ENCODE data around the gene PARK7.

PARK7 gene

DNA sequence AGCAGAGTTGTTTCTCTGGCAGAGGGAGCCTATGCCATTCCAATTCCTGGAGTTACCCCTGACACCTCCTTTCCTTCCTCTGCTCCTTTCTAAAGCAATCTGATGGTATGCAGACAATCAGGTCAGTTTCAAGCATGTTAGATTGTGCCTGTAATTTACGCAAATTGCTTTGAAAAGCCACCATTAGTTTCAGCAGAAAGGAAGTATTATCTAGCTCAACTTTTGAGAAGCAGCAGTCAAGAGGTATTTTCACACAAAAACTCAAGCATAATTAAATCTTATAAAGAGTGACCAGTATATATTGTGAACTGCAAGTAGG lies 62.4 kb downstream of the PARK7 start:
- Mint-ChIP-seq H3K36me3 (peaks cover 2% of the 10 kb centered on the region), H3K27me3 (peaks cover 12% of the 10 kb centered on the region), H3K4me1 (peaks cover 11% of the 10 kb centered on the region), H3K4me3 (no peak overlapping the region), H3K27ac (no peak overlapping the region), H3K9me3 (no peaks in the 10 kb centered on the region)
- DNase-seq (ENCODE audit: low spot score in 2 of 2) (no peak), ATAC-seq (ENCODE audit: low read depth) (no peak)

DNA sequence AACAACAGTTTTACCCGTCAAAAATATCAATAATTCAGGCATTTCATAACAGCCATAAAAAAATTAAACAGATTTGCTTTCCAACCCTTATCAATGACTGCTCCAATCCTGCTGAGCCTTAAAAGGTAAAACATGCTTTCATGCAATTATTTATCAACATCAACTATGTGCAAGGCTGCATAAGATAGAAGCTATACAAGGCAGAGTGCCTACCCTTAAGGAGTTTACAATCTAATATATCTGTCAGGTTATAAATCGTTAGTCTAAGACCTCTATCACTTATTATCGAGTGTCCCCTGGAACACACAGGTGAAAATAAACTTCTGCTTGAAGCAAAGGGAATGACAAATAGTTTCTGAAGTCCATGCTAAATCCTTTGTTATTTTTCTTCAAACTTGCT lies 62.8 kb downstream of the PARK7 start:
- Mint-ChIP-seq H3K4me1 (peaks cover 11% of the 10 kb centered on the region), H3K36me3 (peaks cover 2% of the 10 kb centered on the region), H3K27me3 (peaks cover 10% of the 10 kb centered on the region), H3K27ac (no peak overlapping the region), H3K9me3 (no peaks in the 10 kb centered on the region), H3K4me3 (no peak overlapping the region)
- no peak for DNase-seq (ENCODE audit: low spot score in 2 of 2)
- no peak for ATAC-seq (ENCODE audit: low read depth)

DNA sequence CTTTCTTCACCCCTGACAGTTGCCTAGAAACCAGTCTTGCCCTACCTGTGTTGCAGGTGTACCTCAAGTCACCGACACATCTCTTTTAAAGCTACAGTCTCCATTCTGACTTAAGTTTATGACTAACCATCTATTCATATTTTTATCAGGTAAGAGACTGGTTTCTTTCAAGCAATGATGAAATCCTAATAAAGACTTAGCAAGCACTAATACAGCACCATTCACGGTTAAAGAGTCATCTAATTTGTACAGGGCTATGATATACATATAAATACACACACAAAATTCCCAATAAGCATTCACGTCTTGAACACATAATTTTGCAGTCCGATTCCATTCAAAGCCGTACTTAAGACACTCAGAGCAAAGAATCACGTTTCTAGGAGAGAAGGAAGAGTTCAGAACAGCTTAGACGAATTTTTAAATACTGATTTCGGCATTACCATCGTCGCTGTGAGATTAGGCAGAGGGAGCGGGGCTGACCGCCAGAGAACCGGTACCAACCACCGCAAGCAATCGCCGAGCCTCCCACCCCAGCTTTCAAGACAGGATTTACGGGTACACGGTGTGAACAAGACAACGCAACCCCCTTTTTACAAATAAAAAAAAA lies 63.7 kb downstream of the PARK7 start:
- ATAC-seq (ENCODE audit: low read depth): no peak
- Mint-ChIP-seq H3K4me1 (peaks cover 11% of the 10 kb centered on the region), H3K36me3 (peaks cover 2% of the 10 kb centered on the region), H3K9me3 (no peaks in the 10 kb centered on the region), H3K27me3 (peaks cover 10% of the 10 kb centered on the region), H3K4me3 (peak overlapping the region; percentile 82), H3K27ac (peak overlapping the region; percentile 56)
- DNase-seq (ENCODE audit: low spot score in 2 of 2): no peak

DNA sequence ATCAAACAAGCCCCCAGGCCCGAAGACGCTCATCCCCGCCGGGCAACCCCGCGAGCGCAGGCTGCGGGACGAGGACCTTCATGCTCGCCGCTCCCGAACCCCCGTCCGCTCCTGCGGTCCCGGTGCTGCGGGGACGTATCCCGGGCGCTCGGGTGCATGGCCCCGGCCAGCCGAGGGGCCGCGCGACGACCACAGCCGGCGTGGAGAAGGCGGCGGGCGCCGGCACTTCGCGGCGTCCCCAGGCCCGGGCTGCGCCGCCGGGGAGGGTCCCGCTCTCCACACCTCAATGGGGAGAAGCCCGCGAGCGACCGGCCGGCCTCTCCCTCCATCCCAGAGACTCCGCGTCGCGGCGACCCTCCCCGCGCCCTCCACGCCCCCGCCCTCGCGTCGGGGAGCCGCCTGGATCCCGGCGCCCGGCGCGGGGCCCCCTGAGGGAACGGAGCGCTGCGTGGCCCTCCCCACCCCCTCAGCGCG lies 64.2 kb downstream of the PARK7 start:
- Mint-ChIP-seq H3K4me1 (peaks cover 11% of the 10 kb centered on the region), H3K36me3 (peaks cover 2% of the 10 kb centered on the region), H3K27me3 (peaks cover 10% of the 10 kb centered on the region), H3K27ac (peak overlapping the region; percentile 56), H3K4me3 (peak overlapping the region; percentile 82), H3K9me3 (no peaks in the 10 kb centered on the region)
- peak; percentile 12 for ATAC-seq (ENCODE audit: low read depth)
- peak in 1 of 2 donors; percentile 41 for DNase-seq (ENCODE audit: low spot score in 2 of 2)

DNA sequence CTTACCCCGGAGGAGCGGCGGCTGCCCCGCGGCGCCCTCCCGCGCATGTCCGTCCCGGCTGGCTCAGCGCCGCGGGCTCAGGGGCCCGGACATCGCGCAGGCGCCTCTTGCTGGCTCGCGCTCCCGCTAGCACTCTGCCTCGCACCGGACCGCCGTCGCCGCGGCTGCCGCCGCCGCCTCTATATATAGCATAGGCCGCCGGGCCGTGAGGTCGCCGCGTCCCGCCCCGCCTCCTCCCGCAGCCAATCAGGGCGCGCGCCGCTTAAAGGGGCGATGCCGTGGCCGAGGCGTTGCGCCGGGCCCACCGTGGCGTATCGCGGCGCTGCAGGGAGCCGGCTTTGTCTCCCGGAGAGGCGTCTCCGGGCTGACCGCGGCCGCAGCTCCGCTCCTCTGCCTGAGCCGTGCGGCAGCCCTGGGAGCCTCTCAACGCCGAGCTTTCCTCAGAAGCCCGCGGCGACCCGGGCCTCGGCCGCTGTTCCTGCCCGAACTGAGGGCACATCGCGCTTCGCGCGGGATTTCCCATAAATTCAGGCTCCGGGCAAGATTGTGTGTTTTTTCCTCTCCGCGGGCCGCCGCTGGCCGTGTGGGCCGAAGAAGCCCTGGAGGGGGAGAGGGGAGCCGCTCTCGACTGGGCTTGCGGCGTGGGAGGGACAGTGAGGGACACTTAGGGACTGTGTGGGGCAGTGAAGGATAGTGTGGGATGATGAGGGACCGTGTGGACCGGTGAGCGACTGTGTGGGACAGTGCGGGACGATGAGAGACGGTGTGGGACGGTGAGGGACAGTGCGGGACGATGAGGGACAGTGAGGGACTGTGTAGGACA lies 64.9 kb downstream of the PARK7 start, which contains the start of gene ERRFI1:
ERRFI1 (minus strand) TSS at position 157 of the 823 bp plus-strand sequence. CDS start 10,690 bp downstream, outside the sequence.
- ATAC-seq (ENCODE audit: low read depth): peak; percentile 96

DNA sequence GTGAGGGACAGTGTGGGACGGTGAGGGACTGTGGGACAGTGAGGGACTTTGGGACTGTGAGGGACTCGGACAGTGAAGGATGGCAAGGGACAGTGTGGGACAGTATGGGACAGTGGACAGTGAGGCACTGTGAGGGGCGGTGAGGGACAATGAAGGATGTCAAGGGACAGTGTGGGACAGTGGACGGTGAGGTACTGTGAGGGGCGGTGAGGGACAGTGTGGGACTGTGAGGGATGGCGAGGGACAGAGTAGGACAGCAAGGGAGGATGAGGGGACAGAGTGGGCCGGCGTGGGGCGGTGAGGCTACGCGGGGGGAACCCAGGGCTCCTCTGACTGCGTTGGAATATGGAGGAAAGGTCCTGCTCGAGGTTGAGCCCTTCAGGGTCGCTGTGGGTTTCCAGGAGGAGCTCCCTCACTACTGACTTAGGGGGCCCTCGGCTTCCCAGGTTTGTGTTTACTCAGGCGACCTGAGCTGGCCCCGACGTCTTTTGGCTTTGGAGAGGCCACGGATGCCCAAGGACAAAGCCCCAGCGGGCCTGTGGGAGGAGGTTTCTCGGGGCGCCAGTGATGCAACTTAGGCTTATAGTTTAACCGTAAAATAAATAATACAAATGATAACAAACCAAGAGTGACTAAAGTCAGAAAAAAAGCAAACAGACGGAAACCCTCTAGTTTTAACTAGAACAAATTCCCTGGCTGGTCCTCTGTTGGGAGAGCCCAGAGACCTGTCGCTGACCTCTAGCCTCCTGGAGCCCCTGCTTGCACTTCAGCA lies 65.7 kb downstream of the PARK7 start:
- H3K9me3 Mint-ChIP-seq: no peaks in the 10 kb centered on the region
- DNase-seq (ENCODE audit: low spot score in 2 of 2): no peak
- no peak for ATAC-seq (ENCODE audit: low read depth)
- H3K36me3 Mint-ChIP-seq: peaks cover 2% of the 10 kb centered on the region
- peaks cover 11% of the 10 kb centered on the region for H3K4me1 Mint-ChIP-seq
- peak overlapping the region; percentile 70 for H3K4me3 Mint-ChIP-seq
- H3K27ac Mint-ChIP-seq: no peak overlapping the region
- H3K27me3 Mint-ChIP-seq: peaks cover 10% of the 10 kb centered on the region

More for the DNA sequence above, 64.9 kb downstream of the PARK7 start, which contains the start of gene ERRFI1:
- Mint-ChIP-seq H3K36me3 (peaks cover 2% of the 10 kb centered on the region), H3K27ac (peak within 1 kb of the TSS; percentile 56), H3K4me3 (peak within 1 kb of the TSS; percentile 82), H3K4me1 (peaks cover 11% of the 10 kb centered on the region), H3K27me3 (peaks cover 10% of the 10 kb centered on the region), H3K9me3 (no peaks in the 10 kb centered on the region)
- DNase-seq (ENCODE audit: low spot score in 2 of 2): peak; percentile 79 to 85

DNA sequence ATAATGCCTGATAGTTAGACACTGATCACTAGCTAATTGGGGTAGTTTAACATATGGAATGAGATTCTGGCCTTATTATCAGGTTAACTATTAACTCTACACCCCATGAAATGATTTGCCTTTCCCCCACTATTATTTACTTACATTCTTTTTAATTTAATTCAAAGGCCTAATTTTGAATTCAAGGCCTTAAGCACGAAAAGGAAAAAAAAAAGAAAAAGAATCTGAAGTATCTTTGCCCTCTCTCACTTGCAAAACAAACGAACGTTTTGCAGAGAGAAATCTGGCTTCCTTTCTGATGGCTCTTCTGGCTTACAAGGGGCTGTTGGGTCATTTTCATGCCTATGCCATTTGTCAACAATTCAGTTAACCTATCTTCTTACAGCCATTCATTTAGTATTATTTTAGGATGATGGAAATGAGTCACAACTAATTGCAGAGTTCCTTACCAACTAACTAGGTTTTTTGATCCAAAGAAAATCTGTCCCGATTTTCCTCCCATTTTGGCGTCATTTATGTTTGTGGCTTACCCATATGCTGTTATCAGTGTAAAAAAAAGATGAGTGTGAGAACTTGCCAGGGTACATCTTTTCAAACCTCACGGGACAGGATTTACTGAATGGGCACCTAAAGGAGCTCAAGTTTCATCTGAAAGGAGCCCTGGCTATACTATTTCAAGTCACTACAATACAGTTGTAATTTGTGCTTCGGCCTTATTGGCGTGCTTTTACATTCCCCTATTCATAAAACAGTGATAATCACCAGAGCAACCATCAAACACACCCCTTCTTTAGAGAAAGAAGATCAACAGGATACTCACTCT lies 66.4 kb downstream of the PARK7 start:
- ATAC-seq (ENCODE audit: low read depth) (no peak), DNase-seq (ENCODE audit: low spot score in 2 of 2) (no peak)
- H3K9me3 Mint-ChIP-seq: no peaks in the 10 kb centered on the region
- peaks cover 10% of the 10 kb centered on the region for H3K27me3 Mint-ChIP-seq
- peaks cover 2% of the 10 kb centered on the region for H3K36me3 Mint-ChIP-seq
- no peak overlapping the region for H3K27ac Mint-ChIP-seq
- no peak overlapping the region for H3K4me3 Mint-ChIP-seq
- H3K4me1 Mint-ChIP-seq: peaks cover 11% of the 10 kb centered on the region

DNA sequence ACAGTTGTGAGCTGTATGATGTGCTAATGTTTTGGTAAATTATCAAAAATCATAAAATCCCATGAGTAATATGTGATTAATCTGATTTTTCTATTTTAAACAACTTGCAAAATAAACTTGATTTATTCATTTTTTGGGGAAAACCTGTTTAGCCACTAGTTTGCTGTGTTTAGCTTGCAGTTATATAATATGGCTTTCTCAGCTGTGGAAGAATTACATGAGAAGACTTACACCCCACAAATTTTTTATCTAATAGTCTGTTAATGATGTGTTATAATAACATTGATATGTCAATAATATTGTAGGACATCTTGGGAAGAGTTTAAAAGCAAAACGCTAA lies 67.0 kb downstream of the PARK7 start:
- no peak overlapping the region for H3K27ac Mint-ChIP-seq
- DNase-seq (ENCODE audit: low spot score in 2 of 2) (no peak), ATAC-seq (ENCODE audit: low read depth) (no peak)
- H3K36me3 Mint-ChIP-seq: peaks cover 2% of the 10 kb centered on the region
- H3K4me3 Mint-ChIP-seq: no peak overlapping the region
- H3K27me3 Mint-ChIP-seq: peaks cover 12% of the 10 kb centered on the region
- H3K9me3 Mint-ChIP-seq: no peaks in the 10 kb centered on the region
- peaks cover 11% of the 10 kb centered on the region for H3K4me1 Mint-ChIP-seq

DNA sequence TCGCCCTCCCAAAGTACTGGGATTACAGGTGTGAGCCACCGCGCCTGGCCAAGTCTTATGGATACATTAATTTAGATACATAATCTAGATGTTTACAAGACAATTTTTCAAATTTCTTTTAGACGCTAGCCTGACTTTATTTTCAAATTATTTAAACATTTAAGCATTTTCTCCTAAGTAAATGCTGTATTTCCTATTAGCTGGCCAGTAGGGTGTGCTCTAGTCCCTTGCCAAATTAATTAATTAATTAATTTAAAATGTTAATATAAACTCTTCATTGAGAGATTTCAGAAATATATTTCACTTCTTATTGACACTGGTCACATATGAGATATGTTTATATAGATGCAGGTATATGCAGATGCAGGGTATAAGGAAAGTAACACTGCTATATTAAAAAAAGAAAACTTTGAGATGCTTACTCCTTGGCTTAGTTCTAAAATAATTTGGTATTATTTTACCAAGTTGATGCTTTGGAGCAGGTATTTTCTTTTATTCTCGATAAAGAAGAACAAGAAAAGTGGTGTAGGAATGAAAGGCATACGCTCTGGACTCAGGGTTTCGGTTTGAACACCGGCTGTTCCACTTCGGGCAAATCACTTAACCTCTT lies 69.8 kb downstream of the PARK7 start:
- no peaks in the 10 kb centered on the region for H3K36me3 Mint-ChIP-seq
- H3K27me3 Mint-ChIP-seq: peaks cover 12% of the 10 kb centered on the region
- no peak overlapping the region for H3K27ac Mint-ChIP-seq
- ATAC-seq (ENCODE audit: low read depth): no peak
- no peak for DNase-seq (ENCODE audit: low spot score in 2 of 2)
- no peak overlapping the region for H3K4me3 Mint-ChIP-seq
- H3K9me3 Mint-ChIP-seq: no peaks in the 10 kb centered on the region
- peaks cover 5% of the 10 kb centered on the region for H3K4me1 Mint-ChIP-seq

DNA sequence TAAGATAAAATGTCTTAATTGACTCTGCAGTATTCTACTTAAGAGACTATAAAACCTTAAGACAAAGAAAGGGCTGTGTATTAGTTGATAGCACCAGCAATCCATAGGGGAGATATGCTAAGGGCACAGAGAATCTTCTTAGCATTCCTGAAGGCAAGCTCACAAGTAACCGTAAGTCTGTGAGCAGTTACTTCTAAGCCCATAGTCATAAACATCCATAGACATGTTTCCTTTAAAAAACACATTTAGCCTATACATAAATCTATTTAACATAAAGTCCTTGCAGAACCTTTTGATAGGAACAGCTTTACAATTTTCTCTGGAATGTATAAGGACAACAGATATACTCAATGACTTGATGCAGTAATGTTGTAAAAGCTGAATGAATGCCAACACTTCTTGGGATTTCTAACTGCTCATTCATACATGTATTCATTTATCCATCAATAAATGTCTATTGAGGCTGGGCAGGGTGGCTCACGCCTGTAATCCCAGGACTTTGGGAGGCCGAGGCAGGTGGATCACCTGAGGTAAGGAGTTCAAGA lies 70.9 kb downstream of the PARK7 start:
- ATAC-seq (ENCODE audit: low read depth): no peak
- no peaks in the 10 kb centered on the region for H3K36me3 Mint-ChIP-seq
- no peak overlapping the region for H3K4me3 Mint-ChIP-seq
- no peaks in the 10 kb centered on the region for H3K9me3 Mint-ChIP-seq
- no peaks in the 10 kb centered on the region for H3K4me1 Mint-ChIP-seq
- peaks cover 7% of the 10 kb centered on the region for H3K27me3 Mint-ChIP-seq
- no peak for DNase-seq (ENCODE audit: low spot score in 2 of 2)
- no peak overlapping the region for H3K27ac Mint-ChIP-seq

DNA sequence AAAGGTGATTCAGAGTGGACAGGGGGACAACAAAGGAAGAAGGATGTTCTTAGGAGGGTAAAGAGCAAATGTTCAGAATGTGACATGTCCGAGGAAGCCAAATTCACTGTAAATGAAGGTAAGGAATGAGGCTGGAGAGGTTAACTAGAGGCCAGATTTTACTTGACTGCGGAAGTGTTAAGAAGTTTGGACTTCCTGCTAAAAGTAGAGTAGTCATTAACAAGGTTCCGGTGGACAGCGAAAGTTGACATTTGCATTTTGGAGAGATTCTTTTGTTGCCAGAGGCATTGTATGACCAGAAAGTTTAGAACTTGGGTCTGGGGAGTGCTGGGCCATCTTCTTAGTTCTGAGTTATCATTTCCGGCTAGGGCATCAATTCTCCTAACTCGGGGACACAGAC lies 71.8 kb downstream of the PARK7 start:
- Mint-ChIP-seq H3K4me1 (no peaks in the 10 kb centered on the region), H3K27me3 (peaks cover 7% of the 10 kb centered on the region), H3K36me3 (no peaks in the 10 kb centered on the region), H3K4me3 (no peak overlapping the region), H3K9me3 (no peaks in the 10 kb centered on the region), H3K27ac (no peak overlapping the region)
- DNase-seq (ENCODE audit: low spot score in 2 of 2): no peak
- no peak for ATAC-seq (ENCODE audit: low read depth)

Measured in memory B cell (primary cell).